Neural progenitor cell (in vitro differentiated cells): ENCODE measurements around the gene ARHGAP20.

Source experiments
- EZH2 ChIP-seq: fragments of 200-600 bp; sonication (generic); IDR thresholded peaks from 2 replicates; pipeline ENCODE4 v1.6.1; 2017; ENCODE audit warnings: antibody characterized with exemption, mild to moderate bottlenecking, moderate library complexity
- EZH2phosphoT487 ChIP-seq: fragments of 200-600 bp; sonication (generic); IDR thresholded peaks from 2 replicates; pipeline ENCODE4 v1.6.1; 2017; ENCODE audit warnings: antibody characterized with exemption
- TF ChIP-seq, protein P1 (sequence below): fragments of 200-600 bp; sonication (generic); IDR thresholded peaks from 2 replicates; pipeline ENCODE4 v1.5.1; 2017; ENCODE audit warnings: antibody characterized with exemption, mild to moderate bottlenecking

DNA sequence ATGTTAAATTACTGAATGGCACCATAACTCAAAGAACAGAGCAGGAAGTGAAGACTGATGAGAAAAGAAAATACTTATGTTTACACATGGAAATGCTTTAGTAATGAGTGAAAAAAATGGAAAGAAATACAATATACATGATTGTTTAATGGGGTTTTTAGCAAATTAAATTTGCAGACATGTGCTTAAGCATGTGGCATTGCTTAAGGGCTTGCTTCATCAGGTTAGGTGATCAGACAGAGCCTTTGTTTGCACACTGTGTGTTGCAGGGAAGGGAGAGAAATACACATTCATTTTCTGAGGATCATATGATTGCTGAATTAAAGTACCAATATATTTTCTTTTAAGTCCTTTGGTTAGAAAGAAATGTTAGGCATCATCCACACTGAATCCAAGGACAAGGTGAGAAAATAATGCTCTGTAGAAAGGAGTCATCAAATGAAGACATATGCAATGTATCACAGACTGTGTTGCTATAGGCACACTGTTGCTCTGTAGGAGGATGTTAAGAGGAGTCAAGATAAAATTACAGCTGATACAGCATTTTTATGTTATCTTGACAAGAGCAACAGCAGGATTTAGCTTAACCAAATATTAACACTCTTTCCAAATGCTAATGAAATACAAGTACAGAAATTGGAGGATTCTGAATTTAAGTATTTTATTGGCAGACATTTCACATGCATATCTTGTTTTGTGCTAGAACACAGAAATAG lies 23.4 kb upstream of the ARHGAP20 start:
- TF ChIP-seq, protein P1, sequence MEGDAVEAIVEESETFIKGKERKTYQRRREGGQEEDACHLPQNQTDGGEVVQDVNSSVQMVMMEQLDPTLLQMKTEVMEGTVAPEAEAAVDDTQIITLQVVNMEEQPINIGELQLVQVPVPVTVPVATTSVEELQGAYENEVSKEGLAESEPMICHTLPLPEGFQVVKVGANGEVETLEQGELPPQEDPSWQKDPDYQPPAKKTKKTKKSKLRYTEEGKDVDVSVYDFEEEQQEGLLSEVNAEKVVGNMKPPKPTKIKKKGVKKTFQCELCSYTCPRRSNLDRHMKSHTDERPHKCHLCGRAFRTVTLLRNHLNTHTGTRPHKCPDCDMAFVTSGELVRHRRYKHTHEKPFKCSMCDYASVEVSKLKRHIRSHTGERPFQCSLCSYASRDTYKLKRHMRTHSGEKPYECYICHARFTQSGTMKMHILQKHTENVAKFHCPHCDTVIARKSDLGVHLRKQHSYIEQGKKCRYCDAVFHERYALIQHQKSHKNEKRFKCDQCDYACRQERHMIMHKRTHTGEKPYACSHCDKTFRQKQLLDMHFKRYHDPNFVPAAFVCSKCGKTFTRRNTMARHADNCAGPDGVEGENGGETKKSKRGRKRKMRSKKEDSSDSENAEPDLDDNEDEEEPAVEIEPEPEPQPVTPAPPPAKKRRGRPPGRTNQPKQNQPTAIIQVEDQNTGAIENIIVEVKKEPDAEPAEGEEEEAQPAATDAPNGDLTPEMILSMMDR: no peak
- TF ChIP-seq EZH2 (no peak), EZH2phosphoT487 (no peak)
